Stimulated activated CD8-positive, alpha-beta memory T cell treated with anti-CD3 and anti-CD28 coated beads, Interleukin-15, amount 100 ng/mL, for 1 hour (primary cell): ENCODE data around the gene MUCL3.
A peak's percentile ranks its signal among the peaks of the same experiment; 100 is the strongest.
"Not testable (repeated sequence)": the region's sequence is repeated elsewhere in the genome, so short reads cannot be mapped to it uniquely, and the experiment has no call there.

Experiments used
- DNase-seq: peaks from one replicate; pipeline ENCODE4 v3.0.0-alpha.2; 2020; ENCODE audit warnings: low read depth

The MUCL3 gene

GRCh38 chr6:30939473-30939872 lies 1.3 kb upstream of the MUCL3 start:
- DNase-seq, result no peak

GRCh38 chr6:30942338-30943060 lies 1.7 kb downstream of the MUCL3 start:
- no peak for DNase-seq

- DNase-seq, result no peak
Measured at GRCh38 chr6:30944051-30944450, 3.3 kb downstream of the MUCL3 start.

- DNase-seq, result no peak
Measured at GRCh38 chr6:30945281-30945680, 4.5 kb downstream of the MUCL3 start.

- DNase-seq, result no peak
Measured at GRCh38 chr6:30947231-30947630, 6.5 kb downstream of the MUCL3 start.

- no peak for DNase-seq
Measured at GRCh38 chr6:30948811-30949210, 8.0 kb downstream of the MUCL3 start.

GRCh38 chr6:30951907-30952469 lies 11.2 kb downstream of the MUCL3 start:
- DNase-seq, result no peak

- no peak for DNase-seq
Measured at GRCh38 chr6:30954631-30955366, 14.0 kb downstream of the MUCL3 start.

GRCh38 chr6:30955367-30956042 lies 14.7 kb downstream of the MUCL3 start:
- peak; percentile 50 for DNase-seq

GRCh38 chr6:30957716-30958115 lies 16.9 kb downstream of the MUCL3 start:
- DNase-seq, result no peak

- no peak for DNase-seq
Measured at GRCh38 chr6:30960907-30961673, 20.3 kb downstream of the MUCL3 start.

GRCh38 chr6:30962716-30963115 lies 21.9 kb downstream of the MUCL3 start:
- no peak for DNase-seq

- no peak for DNase-seq
Measured at GRCh38 chr6:30963641-30964040, 22.9 kb downstream of the MUCL3 start.

GRCh38 chr6:30964075-30964474 lies 23.3 kb downstream of the MUCL3 start:
- DNase-seq, result no peak

- no peak for DNase-seq
Measured at GRCh38 chr6:30965140-30965601, 24.4 kb downstream of the MUCL3 start.

- DNase-seq, result no peak
Measured at GRCh38 chr6:30966154-30966553, 25.4 kb downstream of the MUCL3 start.

GRCh38 chr6:30969171-30969570 lies 28.4 kb downstream of the MUCL3 start:
- DNase-seq, result not testable (repeated sequence)

- no peak for DNase-seq
Measured at GRCh38 chr6:30970946-30971345, 30.2 kb downstream of the MUCL3 start.

GRCh38 chr6:30972816-30973215 lies 32.0 kb downstream of the MUCL3 start:
- no peak for DNase-seq

GRCh38 chr6:30974490-30975252 lies 33.9 kb downstream of the MUCL3 start:
- no peak for DNase-seq

- DNase-seq, result no peak
Measured at GRCh38 chr6:30979141-30979540, 38.4 kb downstream of the MUCL3 start.
